ENCODE results near the gene ATIC.

ATIC gene

GRCh38 chr2:215316336-215316735, 4.5 kb downstream of the ATIC start:
- no peak for TF ChIP-seq ZFX (IDR thresholded peaks at IDR 0.05; ENCODE audit: borderline replicate concordance)
- TF ChIP-seq, protein P1, sequence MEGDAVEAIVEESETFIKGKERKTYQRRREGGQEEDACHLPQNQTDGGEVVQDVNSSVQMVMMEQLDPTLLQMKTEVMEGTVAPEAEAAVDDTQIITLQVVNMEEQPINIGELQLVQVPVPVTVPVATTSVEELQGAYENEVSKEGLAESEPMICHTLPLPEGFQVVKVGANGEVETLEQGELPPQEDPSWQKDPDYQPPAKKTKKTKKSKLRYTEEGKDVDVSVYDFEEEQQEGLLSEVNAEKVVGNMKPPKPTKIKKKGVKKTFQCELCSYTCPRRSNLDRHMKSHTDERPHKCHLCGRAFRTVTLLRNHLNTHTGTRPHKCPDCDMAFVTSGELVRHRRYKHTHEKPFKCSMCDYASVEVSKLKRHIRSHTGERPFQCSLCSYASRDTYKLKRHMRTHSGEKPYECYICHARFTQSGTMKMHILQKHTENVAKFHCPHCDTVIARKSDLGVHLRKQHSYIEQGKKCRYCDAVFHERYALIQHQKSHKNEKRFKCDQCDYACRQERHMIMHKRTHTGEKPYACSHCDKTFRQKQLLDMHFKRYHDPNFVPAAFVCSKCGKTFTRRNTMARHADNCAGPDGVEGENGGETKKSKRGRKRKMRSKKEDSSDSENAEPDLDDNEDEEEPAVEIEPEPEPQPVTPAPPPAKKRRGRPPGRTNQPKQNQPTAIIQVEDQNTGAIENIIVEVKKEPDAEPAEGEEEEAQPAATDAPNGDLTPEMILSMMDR (IDR thresholded peaks at IDR 0.05) = no peak
- H3K27ac ChIP-seq = 0 out of 2 replicates have a peak overlapping the region, but pooled peaks have one; percentile 8

- TF ChIP-seq ZFX (IDR thresholded peaks at IDR 0.05; ENCODE audit: borderline replicate concordance) = no peak
- H3K27ac ChIP-seq = no peak overlapping the region
Measured at GRCh38 chr2:215319500-215319899, 7.6 kb downstream of the ATIC start.

- H3K27ac ChIP-seq = no peak overlapping the region
- TF ChIP-seq ZFX (IDR thresholded peaks at IDR 0.05; ENCODE audit: borderline replicate concordance) = no peak
- TF ChIP-seq, protein P1 (IDR thresholded peaks at IDR 0.05) = no peak
Measured at GRCh38 chr2:215320102-215320501, 8.2 kb downstream of the ATIC start.

DNA sequence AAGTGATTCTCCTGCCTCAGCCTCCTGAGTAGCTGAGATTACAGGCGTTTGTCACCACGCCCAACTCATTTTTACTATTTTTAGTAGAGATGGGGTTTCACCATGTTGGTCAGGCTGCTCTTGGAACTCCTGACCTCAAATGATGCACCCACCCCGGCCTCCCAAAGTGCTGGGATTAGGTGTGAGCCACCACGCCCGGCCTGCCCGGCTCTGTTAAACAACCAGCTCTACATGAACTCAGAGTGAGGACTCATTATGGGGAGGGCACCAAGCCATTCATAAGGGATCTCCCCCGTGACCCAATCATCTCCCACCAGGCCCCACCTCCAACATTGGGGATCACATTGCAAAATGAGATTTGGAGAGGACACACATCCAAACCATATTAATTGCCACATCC, 8.8 kb downstream of the ATIC start:
- TF ChIP-seq, protein P1 (IDR thresholded peaks at IDR 0.05) = no peak
- no peak for TF ChIP-seq ZFX (IDR thresholded peaks at IDR 0.05; ENCODE audit: borderline replicate concordance)
- H3K27ac ChIP-seq = no peak overlapping the region

GRCh38 chr2:215324811-215325210, 13.0 kb downstream of the ATIC start:
- H3K27ac ChIP-seq = no peak overlapping the region
- no peak for TF ChIP-seq ZFX (IDR thresholded peaks at IDR 0.05; ENCODE audit: borderline replicate concordance)
- TF ChIP-seq, protein P1 (IDR thresholded peaks at IDR 0.05) = no peak

DNA sequence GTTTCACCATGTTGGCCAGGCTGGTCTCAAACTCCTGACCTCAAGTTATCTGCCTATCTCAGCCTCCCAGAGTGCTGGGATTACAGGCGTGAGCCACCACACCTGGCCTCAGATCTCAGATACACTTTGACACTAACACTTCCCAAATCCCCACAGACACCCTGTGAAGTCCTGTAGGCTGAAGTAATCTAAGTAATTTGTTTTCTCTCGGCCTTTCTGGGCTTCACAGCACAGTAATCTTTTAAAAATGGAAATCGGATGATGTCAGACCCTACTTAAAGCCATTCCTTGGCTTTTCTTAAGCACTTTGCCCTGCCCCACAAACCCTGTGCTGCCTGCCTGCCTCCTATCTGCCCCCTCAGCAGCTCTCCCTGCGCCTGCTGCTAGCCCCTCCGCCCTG, 16.2 kb downstream of the ATIC start:
- H3K27ac ChIP-seq = no peak overlapping the region
- no peak for TF ChIP-seq ZFX (IDR thresholded peaks at IDR 0.05; ENCODE audit: borderline replicate concordance)
- TF ChIP-seq, protein P1 (IDR thresholded peaks at IDR 0.05) = no peak

DNA sequence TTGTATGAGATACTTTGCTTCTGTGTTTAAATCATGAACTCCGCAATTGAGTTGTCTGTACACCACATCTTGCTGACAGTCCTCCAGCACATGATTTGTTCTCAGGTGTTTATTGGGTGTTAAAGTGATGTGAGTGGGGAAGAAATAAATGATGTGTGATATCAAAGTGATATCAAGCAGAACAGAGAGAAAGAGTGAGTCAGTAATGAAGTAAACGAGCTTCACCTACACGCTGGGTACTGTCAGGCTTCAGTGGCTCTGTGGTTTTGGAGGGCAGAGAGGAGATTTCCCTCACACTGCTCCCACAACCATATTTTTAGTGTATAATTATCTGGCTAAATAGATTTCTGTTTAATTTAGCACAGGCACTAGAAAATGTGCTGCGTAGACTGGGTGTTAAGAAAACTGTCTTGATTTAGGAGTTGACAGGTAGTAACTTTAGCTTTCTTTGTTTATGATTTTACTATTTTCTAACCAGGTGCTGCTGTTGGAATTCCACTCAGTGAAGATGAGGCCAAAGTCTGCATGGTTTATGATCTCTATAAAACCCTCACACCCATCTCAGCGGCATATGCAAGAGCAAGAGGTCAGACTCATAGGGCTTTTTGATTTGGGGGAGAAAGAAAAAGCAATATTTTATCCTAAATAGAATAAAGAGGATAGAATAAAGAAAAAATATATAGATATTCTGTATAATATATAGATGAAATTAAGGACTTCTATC, 21.2 kb downstream of the ATIC start:
- TF ChIP-seq ZFX (IDR thresholded peaks at IDR 0.05; ENCODE audit: borderline replicate concordance) = no peak
- TF ChIP-seq, protein P1 (IDR thresholded peaks at IDR 0.05) = no peak
- H3K27ac ChIP-seq = no peak overlapping the region

All from 22Rv1 (cell line).